Suppressor macrophage treated with lipopolysaccharide for 1 hour (primary cell): Measurements from ENCODE around the gene KRT1.

Experiments used
- DNase-seq, 3 donors: peaks; one replicate each; pipeline ENCODE4 v3.0.0-alpha.2; 2020 to 2022

Gene KRT1

DNA sequence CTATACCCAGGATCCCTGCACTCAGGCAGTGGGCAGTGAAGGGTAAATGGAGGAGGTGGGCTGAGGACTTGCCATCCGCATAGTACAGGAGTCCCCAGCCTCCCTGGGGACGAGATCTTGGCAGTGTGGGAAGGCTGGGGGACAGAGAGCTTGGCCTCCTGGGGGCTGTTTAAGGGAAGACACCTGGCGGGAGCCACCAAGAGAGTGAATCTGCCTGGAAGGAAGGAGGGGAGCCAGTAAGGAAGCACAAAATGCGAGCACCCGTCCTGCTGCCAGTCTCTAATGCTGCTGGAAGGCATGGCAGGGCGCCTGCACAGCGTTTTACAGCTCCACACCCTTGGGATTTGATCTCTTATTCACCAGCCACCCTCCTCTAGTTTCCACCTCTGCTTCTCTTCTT is 20.8 kb downstream of the KRT1 start:
- DNase-seq, result no peak

DNA sequence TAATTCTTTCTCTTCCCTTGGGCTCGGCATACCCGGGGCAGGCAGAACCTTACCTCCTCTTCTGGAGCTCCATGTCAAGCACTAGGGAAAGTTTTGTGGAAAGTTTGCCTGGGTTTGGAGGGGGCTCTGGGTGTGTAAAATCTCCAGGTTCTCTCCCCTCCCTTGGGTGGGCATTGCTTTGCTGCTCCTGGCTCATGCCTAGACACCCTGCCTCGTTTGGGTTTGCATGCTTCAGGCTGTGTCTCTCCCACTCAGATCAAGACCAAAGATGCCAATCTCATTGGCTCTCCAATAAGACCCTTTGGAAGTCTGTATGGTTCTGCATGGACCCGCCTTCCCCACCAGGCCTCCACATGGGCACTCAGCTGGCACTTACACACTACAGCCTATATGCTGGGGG is 22.0 kb downstream of the KRT1 start:
- DNase-seq, result no peak

DNA sequence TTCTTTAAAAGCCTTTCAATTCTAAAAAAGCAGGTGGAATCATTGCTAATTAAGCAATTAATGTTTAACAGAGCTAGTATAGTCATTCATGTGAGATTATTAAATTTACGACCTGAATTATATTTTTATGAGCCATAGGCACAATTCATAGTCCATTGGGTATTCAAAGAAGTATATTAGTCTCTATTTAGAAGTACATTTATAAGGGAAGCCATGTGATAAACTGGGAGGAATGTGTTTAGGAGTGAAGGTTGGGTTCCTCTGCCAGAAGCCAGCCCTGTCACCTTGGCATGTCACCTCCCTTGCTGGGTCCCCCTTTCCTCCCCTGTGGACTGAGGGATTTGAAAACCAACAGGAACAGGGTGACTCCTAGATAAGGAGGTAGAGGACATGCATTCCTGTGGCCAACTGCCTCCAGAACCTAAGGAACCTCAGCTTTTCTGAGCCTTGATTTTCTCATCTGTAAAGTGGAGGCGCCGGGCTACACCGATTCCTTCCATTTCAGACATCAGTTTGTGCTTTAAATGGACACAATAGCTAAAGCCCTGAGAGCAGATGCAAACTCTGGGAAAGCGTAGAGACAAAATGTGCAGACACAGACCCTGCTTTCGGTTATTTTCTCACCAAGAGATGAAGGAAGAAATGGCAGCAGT is 22.8 kb downstream of the KRT1 start:
- DNase-seq, result no peak

DNA sequence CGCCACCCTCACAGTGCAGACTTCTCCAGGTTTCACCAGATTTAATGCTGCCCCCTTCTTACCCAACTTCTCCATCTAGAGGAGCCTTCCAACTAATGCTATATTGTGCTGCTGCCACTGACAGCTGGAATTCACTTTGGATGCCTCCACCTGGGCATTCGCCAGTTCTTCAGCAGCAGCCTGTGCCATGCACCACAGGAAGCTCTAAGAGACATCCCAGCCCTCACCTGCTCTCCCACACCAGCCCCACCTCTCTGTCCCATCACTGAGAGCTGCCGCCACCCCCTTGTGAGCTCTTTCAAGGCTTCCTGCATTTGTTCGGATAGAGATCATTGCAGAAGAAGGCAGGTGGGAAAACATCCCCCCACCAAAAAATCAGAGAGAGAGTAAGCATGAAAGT is 23.6 kb downstream of the KRT1 start:
- no peak for DNase-seq

DNA sequence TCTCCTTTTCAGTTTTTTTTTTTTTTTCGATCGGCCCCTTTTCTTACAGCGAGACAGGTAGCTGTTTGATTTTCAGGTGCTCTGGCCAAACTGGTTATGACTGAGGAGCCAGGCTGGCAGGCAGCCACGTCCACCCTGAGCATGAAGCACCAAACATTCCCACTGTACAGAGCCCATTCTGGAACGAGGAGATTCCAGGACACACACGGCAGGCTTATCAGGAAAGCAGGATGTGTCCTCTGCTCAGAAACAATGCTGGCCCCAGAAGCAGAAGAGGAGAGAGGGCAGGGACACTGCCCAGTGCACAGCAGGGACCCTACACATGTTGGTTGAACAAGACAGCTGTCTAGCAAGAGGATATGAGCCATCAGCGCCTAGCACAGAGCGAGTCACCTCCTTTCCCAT is 24.5 kb downstream of the KRT1 start:
- no peak for DNase-seq

DNA sequence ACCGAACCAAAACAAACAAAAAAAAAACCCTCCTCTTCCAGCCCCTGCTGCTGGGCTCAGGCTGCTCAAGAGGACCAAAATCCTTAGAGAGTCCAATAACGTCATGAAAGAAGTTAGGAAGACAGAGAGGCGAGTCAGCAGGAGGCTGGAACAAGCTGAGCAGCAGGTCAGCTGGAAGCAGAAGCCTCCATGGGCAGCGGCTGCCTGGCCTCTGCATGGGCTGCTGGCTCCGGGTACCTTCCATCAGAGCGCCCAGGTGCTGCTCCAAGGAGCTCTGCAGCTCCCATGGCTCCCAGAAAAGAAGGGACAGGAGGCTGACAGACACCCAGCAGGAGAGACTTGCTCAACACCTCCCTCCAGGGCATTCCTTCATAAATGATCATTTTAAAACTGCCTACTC is 25.0 kb downstream of the KRT1 start:
- DNase-seq, result no peak

DNA sequence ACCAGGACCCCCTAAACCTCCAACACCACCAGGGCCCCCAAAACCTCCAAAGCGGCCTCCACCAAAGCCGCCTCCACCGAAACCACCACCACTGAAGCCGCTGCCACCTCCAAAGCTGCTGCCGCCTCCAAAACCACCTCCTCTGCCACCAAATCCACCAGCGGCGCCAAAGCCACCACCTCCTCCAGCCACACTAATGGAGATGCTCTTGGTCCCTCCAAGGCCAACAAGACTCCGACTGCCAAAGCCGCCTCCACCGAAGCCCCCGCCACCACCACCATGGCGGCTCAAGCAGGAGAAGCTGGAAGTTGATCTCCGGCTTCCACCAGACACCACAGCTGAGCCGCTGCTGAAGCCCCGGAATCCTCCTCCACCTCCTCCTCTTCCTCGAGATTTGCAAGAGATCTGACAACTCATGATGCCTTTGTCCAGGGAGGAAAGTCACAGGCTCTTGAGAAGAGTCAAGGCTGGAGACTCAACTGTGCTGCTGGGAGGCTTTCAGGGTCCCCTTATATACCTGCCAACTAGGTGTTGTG is 28.4 kb downstream of the KRT1 start, which contains the start of gene KRT2:
KRT2 (minus strand) TSS at position 486 of the 536 bp plus-strand sequence; CDS start at position 417, 69 bp downstream.
- DNase-seq, result no peak

DNA sequence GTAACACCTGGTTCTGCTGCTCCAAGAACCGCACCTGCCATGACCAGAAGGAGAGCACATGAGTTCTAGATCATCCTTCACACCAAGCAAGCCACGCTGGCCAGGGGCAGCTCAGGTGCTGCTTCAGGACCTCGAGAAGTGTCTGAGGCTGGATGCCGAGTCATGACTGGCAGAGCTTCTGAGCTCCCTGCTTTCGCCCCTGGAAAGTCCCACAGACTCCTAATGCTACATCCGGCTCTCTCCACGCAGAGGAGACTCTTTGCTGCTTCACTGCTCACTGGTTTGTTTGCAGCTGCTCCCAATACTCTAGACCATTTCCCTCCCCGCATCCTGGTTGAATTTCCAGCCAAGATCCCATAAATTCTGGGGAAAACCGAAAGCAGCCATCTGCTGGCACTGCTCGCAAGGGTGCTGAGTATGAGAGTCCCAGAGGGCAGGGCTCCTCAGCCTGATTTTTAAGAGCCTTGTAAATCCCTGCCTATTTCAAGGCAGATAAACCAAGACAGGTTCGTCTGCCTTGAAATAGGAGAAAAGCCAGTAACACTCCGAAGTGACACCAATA is 29.6 kb downstream of the KRT1 start:
- DNase-seq, result no peak

DNA sequence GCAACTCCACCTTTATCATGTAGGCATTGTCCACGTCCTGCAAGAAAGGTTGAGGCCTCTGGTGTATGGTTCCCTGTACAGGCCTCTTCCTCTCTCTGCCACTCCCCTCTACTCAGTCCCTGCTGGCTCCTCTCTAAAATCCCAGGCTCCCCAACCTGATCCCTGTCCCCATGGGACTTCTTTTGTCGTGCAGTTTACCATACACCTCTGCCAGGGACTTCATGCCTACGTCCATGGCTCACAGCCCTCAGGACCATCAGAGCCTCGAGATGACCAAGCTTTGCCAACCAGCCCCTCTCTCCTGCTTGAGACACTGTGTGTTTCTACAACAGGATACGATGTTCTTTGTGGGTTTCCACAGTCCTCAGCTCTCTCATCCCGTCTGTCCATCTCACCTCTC is 31.1 kb downstream of the KRT1 start:
- no peak for DNase-seq

DNA sequence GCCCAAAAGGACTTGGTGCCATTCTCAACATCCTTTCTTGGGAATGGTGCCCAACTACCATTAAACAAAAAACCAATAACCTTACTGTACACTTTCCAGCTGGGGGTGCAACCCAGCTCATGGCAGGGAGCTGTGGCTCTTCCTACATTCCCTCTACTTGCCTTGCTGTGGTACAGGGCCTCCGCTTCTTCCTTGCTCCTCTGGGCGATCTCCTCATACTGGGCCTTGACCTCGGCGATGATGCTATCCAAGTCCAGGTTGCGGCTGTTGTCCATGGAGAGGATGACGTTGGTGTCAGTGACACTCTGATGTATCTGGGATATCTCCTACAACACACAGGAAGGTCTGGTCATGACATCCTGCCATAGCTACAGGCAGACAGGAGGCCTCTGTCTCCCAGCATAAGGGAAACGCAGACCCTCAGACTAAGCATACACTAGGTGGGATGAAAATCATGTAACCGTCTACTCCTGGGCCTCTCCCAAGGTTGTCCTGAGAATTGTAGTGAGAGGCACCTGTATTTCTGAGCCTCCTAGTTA is 32.1 kb downstream of the KRT1 start:
- no peak for DNase-seq

DNA sequence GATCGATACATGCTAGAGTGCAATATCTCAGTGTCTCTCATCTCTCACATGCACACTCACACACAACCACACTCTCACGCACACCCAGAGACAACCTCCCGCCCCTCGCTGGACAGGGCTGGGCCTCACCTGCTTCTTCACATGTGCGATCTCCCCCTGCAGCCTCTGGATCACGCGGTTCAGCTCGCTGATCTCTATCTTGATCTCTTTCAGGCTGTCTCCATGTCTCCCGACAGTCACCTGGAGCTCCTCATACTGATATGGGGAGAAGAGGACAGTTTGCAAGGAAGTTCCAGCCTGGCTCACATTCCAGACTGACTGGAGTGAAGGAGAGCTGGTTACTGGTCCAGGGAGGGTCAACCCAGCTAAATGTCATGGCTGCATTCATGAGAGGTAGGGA is 32.6 kb downstream of the KRT1 start:
- no peak for DNase-seq

DNA sequence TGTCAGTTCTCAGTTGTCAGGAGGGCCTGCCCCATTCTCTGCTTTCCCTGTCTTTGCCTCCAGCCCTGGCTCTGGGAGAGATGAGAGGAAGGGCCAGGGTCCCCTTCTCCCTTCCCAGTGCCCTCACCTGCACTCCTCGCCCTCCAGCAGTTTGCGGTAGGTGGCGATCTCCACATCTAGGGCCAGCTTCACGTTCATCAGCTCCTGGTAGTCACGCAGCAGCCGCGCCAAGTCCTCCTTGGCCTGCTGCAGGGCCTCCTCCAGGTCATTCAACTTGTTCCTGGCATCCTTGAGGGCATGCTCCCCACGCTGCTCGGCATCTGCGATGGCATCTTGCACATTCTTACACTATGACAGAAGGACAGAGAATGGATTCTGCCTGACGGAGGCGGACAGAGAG is 33.6 kb downstream of the KRT1 start:
- DNase-seq, result no peak

DNA sequence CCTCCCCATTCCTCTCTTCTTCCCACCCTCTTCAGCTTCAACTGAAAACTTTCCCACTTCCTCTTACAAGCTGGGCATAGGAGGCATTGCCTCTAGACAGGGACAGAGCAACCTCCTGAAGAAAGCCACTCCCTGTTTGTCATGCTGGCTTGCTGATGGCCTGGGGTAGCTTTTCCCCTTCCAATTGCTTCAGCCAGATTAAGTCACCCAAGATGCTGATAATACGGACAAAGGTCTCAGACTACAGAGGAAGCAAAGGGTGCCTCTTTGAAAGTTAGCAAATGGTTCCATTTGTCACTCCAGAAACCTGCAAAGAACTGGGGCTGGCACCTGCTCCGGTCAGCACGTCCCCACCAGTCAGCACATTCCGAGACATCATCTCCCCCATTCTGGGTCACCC is 34.2 kb downstream of the KRT1 start:
- peak; percentile 64 to 73 (median 69) for DNase-seq

DNA sequence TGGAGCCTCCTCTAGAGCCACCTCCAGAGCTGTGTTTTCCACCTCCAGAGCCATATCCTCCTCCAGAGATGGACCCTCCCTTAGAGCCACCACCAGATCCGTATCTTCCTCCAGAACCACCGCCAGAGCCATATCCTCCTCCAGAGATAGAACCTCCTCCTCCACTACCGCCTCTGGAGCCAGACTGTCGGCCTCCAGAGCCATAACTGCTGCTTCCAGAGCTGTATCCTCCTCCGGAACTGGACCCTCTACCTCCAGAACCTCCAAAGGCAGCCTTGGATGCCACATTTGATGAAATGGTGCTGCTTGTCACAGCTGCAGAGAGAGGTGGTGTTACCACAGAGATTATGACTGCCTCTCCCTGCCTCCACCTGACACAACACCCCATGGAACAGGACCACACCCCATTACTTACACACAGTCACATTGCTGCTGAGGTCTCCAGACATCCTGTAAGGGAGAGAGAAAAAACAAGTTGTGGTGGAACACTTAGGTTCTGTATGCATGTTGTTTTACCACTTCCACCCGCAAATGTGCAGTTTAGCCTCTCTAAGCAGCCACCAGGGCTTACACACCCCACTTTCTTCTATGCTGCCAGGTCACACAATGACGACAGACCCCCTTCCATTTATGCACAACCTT is 35.0 kb downstream of the KRT1 start:
- DNase-seq, result no peak

DNA sequence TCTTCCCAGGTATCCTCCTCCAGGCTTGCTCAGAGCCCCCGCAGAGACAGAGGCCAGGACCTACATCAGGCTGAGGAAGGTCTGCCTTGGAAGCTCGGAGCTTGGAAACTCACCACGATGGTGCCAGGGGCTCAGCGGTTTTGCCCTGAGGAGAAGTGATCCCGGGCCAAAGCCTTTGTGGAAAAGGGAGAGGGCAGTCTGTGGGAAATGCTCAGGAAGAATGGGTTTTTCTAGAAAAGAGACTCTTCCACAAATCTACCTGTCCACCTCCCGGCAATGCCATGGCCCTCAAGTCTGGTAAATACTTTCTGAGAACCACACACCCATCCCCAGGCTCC is 36.2 kb downstream of the KRT1 start:
- DNase-seq, result no peak

DNA sequence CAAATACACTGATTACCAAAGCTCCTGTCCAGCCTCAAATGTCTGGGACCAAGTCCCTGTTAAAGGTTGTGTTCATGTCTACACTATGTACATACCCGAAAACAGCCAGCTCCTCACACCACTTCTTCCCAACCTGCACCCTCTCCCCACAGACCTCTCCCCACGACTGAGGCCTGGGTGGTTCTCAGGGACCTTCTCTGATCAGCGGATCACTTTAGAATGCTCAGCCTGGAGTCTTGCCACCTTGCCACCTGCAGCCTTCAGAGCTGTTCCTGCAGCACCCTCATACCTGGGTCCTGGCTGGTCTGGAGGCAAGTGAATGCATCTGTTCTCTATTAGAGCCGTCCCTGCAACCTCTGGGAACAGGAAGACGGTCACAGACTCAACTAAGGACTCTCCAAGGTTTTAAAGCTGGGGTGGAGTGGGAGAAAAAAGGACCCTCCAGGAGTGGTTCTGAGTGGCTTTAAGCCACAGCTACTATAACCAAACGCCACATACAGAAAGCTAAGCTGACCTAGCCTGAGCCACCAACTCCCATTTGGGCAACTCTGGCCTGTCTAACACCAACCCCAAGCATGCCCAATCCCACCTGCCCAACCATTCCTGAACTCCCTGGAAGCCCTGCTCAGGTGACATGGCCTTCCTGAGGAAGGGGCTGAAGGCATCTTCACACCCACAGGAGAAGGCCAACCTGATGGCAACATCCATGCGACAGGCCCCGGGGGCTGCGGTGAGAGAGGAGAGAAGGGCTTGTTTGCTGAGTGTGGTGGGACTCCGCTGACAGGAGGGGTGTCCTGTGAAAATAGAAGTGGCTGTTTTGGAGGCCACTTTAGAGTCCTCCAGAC is 36.8 kb downstream of the KRT1 start:
- DNase-seq, result no peak

DNA sequence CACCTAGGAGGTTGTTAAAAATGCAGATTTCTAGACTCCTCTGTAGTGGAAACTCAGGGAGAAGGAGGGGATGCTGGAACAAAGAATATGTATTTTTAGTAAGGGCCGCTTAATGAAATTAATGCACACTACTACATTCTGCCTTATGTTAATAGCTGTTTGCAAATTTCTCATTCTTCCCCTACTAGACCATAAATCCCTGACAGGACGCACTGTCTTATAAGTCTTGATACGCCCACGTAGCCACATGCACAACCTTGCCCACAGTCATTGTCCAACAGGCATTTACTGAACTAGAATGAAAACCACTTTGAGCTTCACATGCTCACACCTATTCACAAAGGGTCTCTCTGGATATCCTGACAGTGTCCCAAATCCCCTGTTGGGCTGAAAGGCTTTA is 38.7 kb downstream of the KRT1 start:
- DNase-seq, result no peak

DNA sequence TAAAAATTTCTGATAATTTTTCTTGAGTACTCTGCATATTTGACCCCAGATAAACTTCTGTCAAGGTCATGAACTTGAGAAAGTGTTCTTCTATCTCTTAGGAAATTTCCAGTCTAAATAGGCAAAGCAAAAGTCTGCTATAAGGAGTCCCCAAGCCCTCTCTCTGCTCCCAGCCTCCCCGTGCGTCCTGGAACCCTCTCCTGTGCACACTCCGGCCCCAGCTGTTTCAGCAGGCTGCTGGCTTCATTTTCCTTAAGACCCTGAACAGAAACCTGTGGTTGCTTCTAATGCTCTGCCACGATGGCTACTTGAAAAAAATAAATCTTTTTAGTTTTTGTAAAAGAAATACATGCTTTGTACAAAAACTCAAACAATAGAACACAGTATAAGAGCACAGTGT is 42.9 kb downstream of the KRT1 start:
- DNase-seq, result no peak

DNA sequence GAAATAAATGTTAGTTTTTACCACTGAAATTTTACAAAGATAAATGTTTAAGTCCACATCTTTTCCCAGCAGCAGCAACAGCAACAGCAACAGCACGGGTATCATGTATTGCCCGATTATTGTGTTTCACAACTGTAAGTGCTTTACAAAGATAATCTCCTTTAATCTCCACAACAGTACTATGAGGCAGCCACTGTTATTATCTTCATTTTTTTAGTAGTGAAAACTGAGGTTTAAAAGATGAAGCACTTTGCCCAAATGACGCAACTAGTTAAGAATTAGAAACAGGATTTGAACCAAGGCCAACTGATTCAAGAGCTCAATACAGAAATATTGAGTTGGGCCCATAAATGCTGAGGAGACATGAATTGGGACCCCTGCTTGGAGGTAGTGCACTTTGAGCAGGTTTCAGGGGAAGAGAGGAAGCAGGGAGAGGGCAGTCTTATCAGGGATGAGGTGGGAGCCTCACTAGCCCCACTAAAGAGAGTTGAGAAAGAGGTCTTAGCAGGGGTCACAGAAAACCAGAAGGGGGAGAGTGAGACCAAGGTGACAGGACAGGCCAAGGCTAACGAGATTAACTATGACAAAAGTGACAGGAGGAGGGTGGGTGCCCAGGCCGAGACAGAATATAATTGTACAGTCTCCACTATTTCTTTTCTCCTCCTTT is 43.5 kb downstream of the KRT1 start:
- DNase-seq, result no peak

DNA sequence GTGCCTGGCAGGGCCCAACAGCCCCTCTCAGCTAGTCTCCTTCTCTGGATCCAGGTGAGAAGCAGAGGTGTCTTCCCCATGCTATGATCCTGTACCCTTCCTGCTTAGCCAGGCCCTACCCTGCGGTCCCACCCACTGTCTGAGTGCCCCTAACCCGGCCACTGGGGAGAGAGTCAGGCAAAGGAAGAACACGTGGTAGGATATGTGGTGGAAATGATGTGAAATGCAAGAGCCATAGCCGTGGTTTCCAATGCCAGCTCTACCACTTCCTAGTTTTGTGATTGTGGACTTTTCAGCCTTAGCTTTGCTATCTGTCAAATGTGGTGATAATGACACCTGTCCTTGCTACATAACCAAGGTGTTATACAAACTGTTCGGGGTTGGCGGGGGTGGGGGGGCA is 44.0 kb downstream of the KRT1 start:
- DNase-seq, result no peak

DNA sequence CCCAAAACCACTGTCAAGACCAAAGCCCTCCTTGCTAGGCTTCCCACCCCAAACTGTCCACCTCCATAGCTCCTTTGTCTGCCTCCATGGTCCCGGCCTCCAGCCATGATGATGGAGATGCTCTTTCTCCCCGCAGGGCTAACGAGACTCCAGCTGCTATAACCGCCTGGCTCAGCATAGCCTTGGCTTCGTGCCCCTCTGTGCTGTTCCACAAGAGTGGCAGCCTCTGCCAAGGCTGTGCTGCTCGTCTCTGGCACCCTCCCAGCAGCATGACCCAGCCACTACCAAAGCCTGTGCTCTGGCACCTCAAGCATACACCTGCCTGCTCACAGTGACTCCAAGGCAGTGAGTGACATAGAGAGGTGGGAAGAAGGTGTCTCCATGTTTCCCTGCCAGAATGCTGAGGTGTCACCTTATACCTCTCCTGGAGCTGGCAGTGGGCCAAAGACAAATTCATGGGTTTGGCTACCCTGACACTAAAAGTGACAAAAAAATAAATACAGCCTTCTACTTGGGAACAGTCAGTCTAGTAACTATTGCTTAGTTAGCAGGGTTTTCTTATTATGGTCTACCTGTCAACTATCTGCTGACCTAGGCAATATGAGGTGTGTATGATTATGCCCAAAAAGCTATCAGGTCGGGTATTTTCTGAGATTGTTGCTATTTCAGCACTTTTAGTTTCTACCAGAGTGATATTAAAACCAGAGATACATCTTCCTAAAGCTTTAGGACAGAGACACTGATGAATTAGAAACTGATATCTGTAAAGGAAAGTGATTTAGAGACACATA is 45.7 kb downstream of the KRT1 start:
- DNase-seq, result no peak

DNA sequence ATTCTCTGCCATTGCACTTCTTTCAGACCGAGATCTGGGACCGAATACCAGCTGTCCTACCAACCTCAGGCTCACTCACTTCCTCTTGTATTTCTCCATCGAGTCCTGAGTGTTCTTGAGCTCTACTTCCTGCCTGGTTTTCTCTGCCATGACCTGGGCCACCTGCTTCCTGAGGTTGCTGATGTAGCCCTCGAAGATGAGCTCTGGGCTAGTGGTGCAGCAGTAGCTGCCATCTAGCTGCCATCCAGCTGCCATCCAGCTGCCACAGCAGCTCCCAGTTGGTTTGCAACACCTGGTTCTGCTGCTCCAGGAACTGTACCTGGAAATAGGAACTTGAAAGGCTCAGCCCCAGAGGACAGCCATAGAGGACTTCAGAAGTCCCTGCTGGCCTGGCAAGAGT is 46.8 kb downstream of the KRT1 start:
- DNase-seq, result no peak
